Stimulated activated effector memory CD8-positive, alpha-beta T cell treated with anti-CD3 and anti-CD28 coated beads, Interleukin-12 subunit alpha, Interleukin-12 subunit beta, amount 100 ng/mL, for 72 hours (primary cell): Measurements from ENCODE around the gene TENM4.

Experiments
- ATAC-seq: fragments of 150-1000 bp; cut with Tn5 transposase; 2 replicates; pipeline ENCODE4 v1.10.0; 2021
- DNase-seq, 2 donors: peaks; one replicate each; pipeline ENCODE4 v3.0.0; 2021 to 2022; ENCODE audit warnings: low spot score in 2 of 2
- H3K27ac Mint-ChIP-seq: one replicate; pipeline ENCODE4 v1.8.0; 2022; ENCODE audit warnings: mild to moderate bottlenecking, mixed read lengths
- H3K36me3 Mint-ChIP-seq: one replicate; pipeline ENCODE4 v1.8.0; 2022; ENCODE audit warnings: mild to moderate bottlenecking, mixed read lengths
- H3K4me1 Mint-ChIP-seq: one replicate; pipeline ENCODE4 v1.8.0; 2022; ENCODE audit warnings: mixed read lengths
- H3K4me3 Mint-ChIP-seq: one replicate; pipeline ENCODE4 v1.8.0; 2022; ENCODE audit warnings: mild to moderate bottlenecking, mixed read lengths
- H3K9me3 Mint-ChIP-seq: one replicate; pipeline ENCODE4 v1.8.0; 2022; ENCODE audit warnings: mixed read lengths

Gene TENM4

DNA sequence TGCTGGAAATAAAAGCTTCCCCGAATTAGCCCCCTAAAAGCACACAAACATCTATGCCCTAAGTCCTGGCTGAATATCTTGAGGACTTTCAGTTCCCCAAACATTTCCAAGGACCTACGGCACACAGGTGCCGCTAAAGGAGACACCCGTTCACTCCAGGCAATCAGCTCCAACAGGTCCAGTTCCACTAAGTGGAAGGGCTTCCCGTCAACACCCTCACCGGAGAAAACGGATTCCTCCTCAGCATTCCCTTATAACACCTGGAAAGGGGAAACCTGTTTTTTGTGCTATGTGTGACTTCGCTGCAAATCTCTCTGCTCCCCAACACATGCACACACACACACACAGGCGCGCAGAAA is 3.9 kb downstream of the TENM4 start:
- no peak overlapping the region for H3K4me3 Mint-ChIP-seq
- ATAC-seq (no peak), DNase-seq (no peak)
- H3K4me1 Mint-ChIP-seq, result peaks cover 8% of the 10 kb centered on the region
- H3K36me3 Mint-ChIP-seq, result no peaks in the 10 kb centered on the region
- no peak overlapping the region for H3K27ac Mint-ChIP-seq
- peaks cover 4% of the 10 kb centered on the region for H3K9me3 Mint-ChIP-seq

GRCh38 chr11:79434283-79434682 is 6.5 kb downstream of the TENM4 start:
- H3K9me3 Mint-ChIP-seq, result no peaks in the 10 kb centered on the region
- ATAC-seq (no peak), DNase-seq (no peak)
- H3K36me3 Mint-ChIP-seq, result no peaks in the 10 kb centered on the region
- H3K27ac Mint-ChIP-seq, result no peak overlapping the region
- no peaks in the 10 kb centered on the region for H3K4me1 Mint-ChIP-seq
- H3K4me3 Mint-ChIP-seq, result no peak overlapping the region

DNA sequence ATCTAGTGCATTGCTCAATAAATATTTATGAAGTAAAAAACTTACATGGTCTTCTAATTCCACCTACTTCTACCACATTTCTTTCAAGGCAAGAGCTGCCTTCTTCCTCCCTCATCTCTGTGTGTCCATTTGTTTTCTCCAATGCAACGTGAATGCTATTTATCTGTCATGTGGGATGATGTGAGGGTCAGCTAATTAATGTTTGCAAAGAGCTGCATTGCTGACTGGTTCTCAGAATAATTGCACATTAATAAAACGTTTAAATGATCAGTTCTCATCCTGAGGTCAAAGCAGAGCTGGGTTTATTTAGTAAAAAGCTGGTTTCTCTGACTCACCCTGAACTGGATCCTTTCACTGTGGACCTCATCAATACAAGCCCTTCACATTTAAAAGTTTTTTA is 8.7 kb downstream of the TENM4 start:
- Mint-ChIP-seq H3K27ac (no peak overlapping the region), H3K36me3 (no peaks in the 10 kb centered on the region), H3K4me1 (no peaks in the 10 kb centered on the region), H3K4me3 (no peak overlapping the region), H3K9me3 (no peaks in the 10 kb centered on the region)
- ATAC-seq (no peak), DNase-seq (no peak)

- ATAC-seq (no peak), DNase-seq (no peak)
- H3K9me3 Mint-ChIP-seq, result no peaks in the 10 kb centered on the region
- H3K4me1 Mint-ChIP-seq, result no peaks in the 10 kb centered on the region
- no peak overlapping the region for H3K27ac Mint-ChIP-seq
- no peak overlapping the region for H3K4me3 Mint-ChIP-seq
- no peaks in the 10 kb centered on the region for H3K36me3 Mint-ChIP-seq
These were observed 9.3 kb downstream of the TENM4 start for GRCh38 chr11:79431535-79431934.

DNA sequence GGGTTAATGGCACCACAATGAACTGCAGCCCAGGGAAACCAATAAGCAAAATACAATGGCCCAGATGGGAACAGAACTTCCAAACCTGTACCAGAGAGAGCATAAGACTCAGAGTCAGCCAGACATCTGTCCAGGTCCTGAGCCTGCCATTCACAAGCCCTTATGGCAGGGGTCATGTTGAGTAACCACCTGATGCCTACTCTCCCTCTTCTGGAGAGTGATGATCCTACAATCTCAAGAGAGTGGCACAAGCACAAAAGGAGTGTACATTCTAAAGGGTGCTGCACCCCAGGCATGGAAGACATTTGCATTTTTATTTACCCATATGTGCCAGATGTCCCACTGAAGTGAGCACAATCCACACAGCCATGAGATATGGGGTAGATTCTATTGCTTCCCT is 10.6 kb downstream of the TENM4 start:
- DNase-seq (no peak), ATAC-seq (no peak)
- Mint-ChIP-seq H3K4me1 (no peaks in the 10 kb centered on the region), H3K4me3 (no peak overlapping the region), H3K27ac (no peak overlapping the region), H3K36me3 (no peaks in the 10 kb centered on the region), H3K9me3 (no peaks in the 10 kb centered on the region)

GRCh38 chr11:79428406-79428805 is 12.4 kb downstream of the TENM4 start:
- Mint-ChIP-seq H3K36me3 (no peaks in the 10 kb centered on the region), H3K4me3 (no peak overlapping the region), H3K4me1 (no peaks in the 10 kb centered on the region), H3K27ac (no peak overlapping the region), H3K9me3 (no peaks in the 10 kb centered on the region)
- DNase-seq (no peak), ATAC-seq (no peak)

DNA sequence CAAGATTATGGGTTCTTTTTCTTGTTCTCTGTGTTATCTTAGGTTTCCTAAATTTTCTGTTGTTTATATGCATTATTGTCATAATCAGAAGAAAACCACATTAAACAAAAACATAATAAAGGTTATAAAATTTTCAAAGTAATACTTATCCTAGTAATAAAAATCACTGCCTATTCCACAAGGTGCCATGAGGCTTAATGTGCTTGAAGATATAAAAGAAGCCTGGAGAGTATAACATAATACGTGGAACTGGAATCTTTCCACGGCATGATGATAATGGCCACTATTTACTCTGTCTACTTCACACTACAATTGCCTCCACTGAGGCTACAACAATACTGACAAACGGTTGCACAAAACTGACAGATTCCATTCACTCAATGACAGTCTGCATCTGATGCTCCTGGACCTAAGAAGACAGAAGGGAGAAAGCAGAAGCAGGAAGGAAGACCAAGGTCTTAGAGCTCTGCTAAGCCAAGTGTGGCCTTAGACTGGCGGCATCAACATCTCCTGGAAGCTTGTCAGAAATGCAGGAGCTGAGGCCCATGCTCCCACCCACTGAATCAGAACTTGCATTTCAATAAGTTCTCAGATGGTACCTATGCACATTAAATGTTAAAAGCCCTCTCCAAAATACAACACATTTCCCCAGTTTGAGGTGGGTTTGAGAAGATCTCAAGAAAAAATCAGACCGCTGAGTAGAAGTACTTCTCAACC is 13.1 kb downstream of the TENM4 start:
- DNase-seq (no peak), ATAC-seq (no peak)
- H3K9me3 Mint-ChIP-seq, result no peaks in the 10 kb centered on the region
- no peak overlapping the region for H3K4me3 Mint-ChIP-seq
- no peak overlapping the region for H3K27ac Mint-ChIP-seq
- no peaks in the 10 kb centered on the region for H3K4me1 Mint-ChIP-seq
- no peaks in the 10 kb centered on the region for H3K36me3 Mint-ChIP-seq

DNA sequence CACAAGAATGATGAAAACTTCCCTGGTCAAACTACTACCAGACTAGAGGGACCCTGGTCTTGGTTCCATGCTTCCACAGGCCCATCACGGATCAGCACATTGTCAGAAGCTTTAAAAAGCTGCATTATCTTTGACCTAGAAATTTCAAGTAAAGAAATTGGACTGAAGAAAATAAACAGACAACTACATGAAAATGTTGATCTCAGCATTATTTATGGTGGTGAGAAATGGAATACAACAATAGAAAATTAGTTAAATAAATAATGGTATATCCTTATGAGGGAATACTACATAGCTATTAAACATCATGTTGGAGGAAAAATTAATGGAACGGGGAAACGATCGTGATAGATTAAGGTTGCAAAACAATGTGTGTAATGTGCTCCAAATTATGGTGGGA is 13.7 kb downstream of the TENM4 start:
- Mint-ChIP-seq H3K9me3 (no peaks in the 10 kb centered on the region), H3K36me3 (no peaks in the 10 kb centered on the region), H3K27ac (no peak overlapping the region), H3K4me1 (no peaks in the 10 kb centered on the region), H3K4me3 (no peak overlapping the region)
- DNase-seq (no peak), ATAC-seq (no peak)

GRCh38 chr11:79425463-79425862 is 15.4 kb downstream of the TENM4 start:
- H3K4me3 Mint-ChIP-seq, result no peak overlapping the region
- no peaks in the 10 kb centered on the region for H3K36me3 Mint-ChIP-seq
- H3K9me3 Mint-ChIP-seq, result no peaks in the 10 kb centered on the region
- ATAC-seq (no peak), DNase-seq (no peak)
- H3K27ac Mint-ChIP-seq, result no peak overlapping the region
- H3K4me1 Mint-ChIP-seq, result no peaks in the 10 kb centered on the region

DNA sequence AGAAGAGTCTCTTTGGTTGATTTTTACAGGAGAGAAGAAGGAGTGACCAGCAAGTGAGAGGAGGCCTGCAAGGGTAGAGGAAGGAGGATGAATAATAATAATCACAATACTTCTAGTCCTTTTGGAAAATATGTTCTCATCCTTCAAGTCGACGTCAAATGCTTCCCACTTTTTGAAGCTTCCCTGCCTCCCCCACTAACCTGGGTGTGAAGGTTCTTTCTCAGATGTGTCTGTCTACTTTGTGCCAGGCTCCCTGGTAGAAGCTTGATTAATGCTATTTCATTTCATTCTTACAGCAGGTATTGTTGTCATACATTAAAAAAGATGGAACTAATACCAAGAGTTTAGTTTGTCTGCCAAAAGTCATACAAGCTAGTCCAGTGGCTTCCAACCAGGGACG is 17.1 kb downstream of the TENM4 start:
- Mint-ChIP-seq H3K4me3 (no peak overlapping the region), H3K27ac (no peak overlapping the region), H3K4me1 (no peaks in the 10 kb centered on the region), H3K36me3 (no peaks in the 10 kb centered on the region), H3K9me3 (no peaks in the 10 kb centered on the region)
- DNase-seq (no peak), ATAC-seq (no peak)

- ATAC-seq (no peak), DNase-seq (no peak)
- H3K4me3 Mint-ChIP-seq, result no peak overlapping the region
- H3K27ac Mint-ChIP-seq, result no peak overlapping the region
- H3K9me3 Mint-ChIP-seq, result no peaks in the 10 kb centered on the region
- no peaks in the 10 kb centered on the region for H3K36me3 Mint-ChIP-seq
- no peaks in the 10 kb centered on the region for H3K4me1 Mint-ChIP-seq
These were observed 18.0 kb downstream of the TENM4 start for GRCh38 chr11:79422866-79423265.

DNA sequence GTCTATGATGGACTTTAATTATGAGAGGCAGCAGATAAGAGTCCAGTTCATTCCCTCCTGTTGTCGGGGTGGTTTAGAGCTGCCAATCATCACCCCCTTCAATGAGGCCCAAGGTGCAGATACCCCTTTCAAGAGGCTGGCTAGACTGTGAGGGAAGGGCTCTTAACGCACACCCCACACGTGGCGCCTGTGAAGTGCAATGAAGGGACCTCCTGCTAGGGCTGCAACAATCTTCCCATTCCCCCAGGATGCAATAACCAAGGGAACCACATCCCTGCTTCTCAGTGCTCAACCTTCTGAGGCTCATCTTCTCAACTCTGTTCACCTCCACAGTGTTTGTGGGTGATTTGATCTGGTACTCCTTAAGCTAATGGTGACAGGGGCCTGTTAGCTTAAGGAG is 19.0 kb downstream of the TENM4 start:
- no peak overlapping the region for H3K27ac Mint-ChIP-seq
- no peaks in the 10 kb centered on the region for H3K36me3 Mint-ChIP-seq
- DNase-seq (no peak), ATAC-seq (no peak)
- H3K9me3 Mint-ChIP-seq, result no peaks in the 10 kb centered on the region
- no peaks in the 10 kb centered on the region for H3K4me1 Mint-ChIP-seq
- H3K4me3 Mint-ChIP-seq, result no peak overlapping the region

GRCh38 chr11:79419120-79419519 is 21.7 kb downstream of the TENM4 start:
- Mint-ChIP-seq H3K9me3 (no peaks in the 10 kb centered on the region), H3K27ac (no peak overlapping the region), H3K4me1 (no peaks in the 10 kb centered on the region), H3K36me3 (no peaks in the 10 kb centered on the region), H3K4me3 (no peak overlapping the region)
- ATAC-seq (no peak), DNase-seq (no peak)

- H3K36me3 Mint-ChIP-seq, result no peaks in the 10 kb centered on the region
- ATAC-seq (no peak), DNase-seq (no peak)
- no peak overlapping the region for H3K4me3 Mint-ChIP-seq
- no peaks in the 10 kb centered on the region for H3K4me1 Mint-ChIP-seq
- peaks cover 2% of the 10 kb centered on the region for H3K9me3 Mint-ChIP-seq
- no peak overlapping the region for H3K27ac Mint-ChIP-seq
These were observed 22.6 kb downstream of the TENM4 start for GRCh38 chr11:79418241-79418640.

- Mint-ChIP-seq H3K27ac (no peak overlapping the region), H3K9me3 (peaks cover 2% of the 10 kb centered on the region), H3K36me3 (no peaks in the 10 kb centered on the region), H3K4me3 (no peak overlapping the region), H3K4me1 (no peaks in the 10 kb centered on the region)
- ATAC-seq, result no peak
- no peak for DNase-seq
These were observed 23.5 kb downstream of the TENM4 start for GRCh38 chr11:79417069-79417920.

GRCh38 chr11:79415912-79416311 is 24.9 kb downstream of the TENM4 start:
- no peak for ATAC-seq
- H3K4me1 Mint-ChIP-seq, result no peaks in the 10 kb centered on the region
- no peak overlapping the region for H3K4me3 Mint-ChIP-seq
- DNase-seq, result no peak
- H3K36me3 Mint-ChIP-seq, result no peaks in the 10 kb centered on the region
- no peak overlapping the region for H3K27ac Mint-ChIP-seq
- H3K9me3 Mint-ChIP-seq, result peaks cover 2% of the 10 kb centered on the region
